ENCODE measurements around the gene PRKCE. TPM values are rescaled to one million over a fixed set of nuclear protein-coding genes. Genes with fewer than 3 reads are reported as not detected.
A peak's percentile ranks its signal among the peaks of the same experiment; 100 is the strongest.

PRKCE gene
- total RNA-seq, 1 experiment from 2014 or later, result 14.8 TPM

GRCh38 chr2:45681675-45682074 is 30.2 kb downstream of the PRKCE start:
- Histone ChIP-seq H4K20me1 (ENCODE audit: insufficient read depth) (no peaks in the 10 kb centered on the region; the same call in 1 of the 2 replicates), H3K4me3 (replicated peaks in 1 of 2; ENCODE audit: low read depth in 1 of 2, low read length in 2 of 2) (peak overlapping the region in 1 of 2 experiments; percentile 35; a peak in 2 of 4 replicates), H2AFZ (ENCODE audit: low read depth, low read length, poor library complexity, severe bottlenecking) (no peak overlapping the region), H3K36me3 (ENCODE audit: control insufficient read depth in 1 of 2, insufficient read depth in 2 of 2, low read length in 2 of 2) (no peaks in the 10 kb centered on the region), H3K9me2 (ENCODE audit: insufficient read depth) (no peaks in the 10 kb centered on the region), H3K79me2 (ENCODE audit: insufficient read depth, low read length) (peaks cover 40% of the 10 kb centered on the region), H3K9me3 (ENCODE audit: control insufficient read depth in 1 of 2, insufficient read depth in 1 of 2, low read depth in 1 of 2, low read length in 2 of 2) (no peaks in the 10 kb centered on the region), H3K27me3 (ENCODE audit: insufficient read depth, low read length) (no peaks in the 10 kb centered on the region), H3K9ac (ENCODE audit: low read length) (peak overlapping the region; percentile 42), H3K4me1 (ENCODE audit: control insufficient read depth in 1 of 2, insufficient read depth in 2 of 2, low read length in 2 of 2) (peaks cover 32 to 68% of the 10 kb centered on the region in 2 experiments), H3K27ac (ENCODE audit: low read depth, low read length) (peak overlapping the region; percentile 69), H3K4me2 (ENCODE audit: low read length) (peak overlapping the region; percentile 74)
- CTCF ChIA-PET, result no interaction called here
- RAD21 ChIA-PET (ENCODE audit: low non-redundant PET in 1 of 2, low total read pairs in 2 of 2, uncharacterized antibody in 2 of 2, unreplicated experiment in 2 of 2), result no interaction called here
- intact Hi-C loops (cut with micrococcal nuclease), result no loop called here
- peak; percentile 81 for DNase-seq (ENCODE audit: low read depth, low spot score)
- BruUV-seq (replicated peaks), result no TSS peak
- ATAC-seq, result peak; percentile 91
- POLR2A ChIA-PET, result no interaction called here
- TF ChIP-seq TCF7L2 (IDR thresholded peaks at IDR 0.05; ENCODE audit: borderline replicate concordance, extremely low read depth, insufficient read depth, insufficient read length) (no peak), EZH2phosphoT487 (IDR thresholded peaks at IDR 0.05; ENCODE audit: borderline replicate concordance) (no peak), CBX3 (IDR thresholded peaks at IDR 0.05; ENCODE audit: low read depth) (peak; percentile 91), ZBTB33 (IDR thresholded peaks at IDR 0.05; ENCODE audit: extremely low read depth, insufficient replicate concordance, low read length) (no peak), ZFX (IDR thresholded peaks at IDR 0.05) (no peak), EZH2 (IDR thresholded peaks at IDR 0.05) (no peak), FOSL1 (IDR thresholded peaks at IDR 0.05; ENCODE audit: low read depth) (peak; percentile 82), ZNF274 (IDR thresholded peaks at IDR 0.05; ENCODE audit: low read depth, low read length) (no peak), RAD21 (IDR thresholded peaks at IDR 0.05; ENCODE audit: low read depth) (no peak), MAX (IDR thresholded peaks at IDR 0.05) (peak; percentile 80), ATF3 (IDR thresholded peaks at IDR 0.05) (no peak), SIN3A (IDR thresholded peaks at IDR 0.05; ENCODE audit: low read depth) (peak; percentile 57; the same call in 1 of the 2 replicates), POLR2AphosphoS5 (IDR thresholded peaks at IDR 0.05; ENCODE audit: low read depth, low read length) (peak; percentile 78), REST (IDR thresholded peaks at IDR 0.05; ENCODE audit: low read depth) (no peak), JUND (IDR thresholded peaks at IDR 0.05) (peak; percentile 90), YY1 (IDR thresholded peaks at IDR 0.05; ENCODE audit: extremely low read depth, insufficient replicate concordance, low read depth, low read length) (no peak), CEBPB (IDR thresholded peaks at IDR 0.05; ENCODE audit: low read depth) (peak; percentile 37; the same call in 1 of the 2 replicates), CTCF (IDR thresholded peaks at IDR 0.05 in 2 of 3, conservative IDR thresholded peaks at IDR 0.05 in 1 of 3; ENCODE audit: borderline replicate concordance in 1 of 3, insufficient read depth in 1 of 3, low read depth in 2 of 3, low read length in 2 of 3) (no peak), ELF1 (IDR thresholded peaks at IDR 0.05; ENCODE audit: borderline replicate concordance, low read depth) (no peak), SRF (IDR thresholded peaks at IDR 0.05; ENCODE audit: low read depth) (peak; percentile 13; the same call in 1 of the 2 replicates), POLR2A (IDR thresholded peaks at IDR 0.05; ENCODE audit: borderline replicate concordance, extremely low read depth, insufficient read depth, insufficient read length) (no peak), EGR1 (IDR thresholded peaks at IDR 0.05; ENCODE audit: low read depth) (no peak)
